Measurements from ENCODE around the gene MLKL.

DNA sequence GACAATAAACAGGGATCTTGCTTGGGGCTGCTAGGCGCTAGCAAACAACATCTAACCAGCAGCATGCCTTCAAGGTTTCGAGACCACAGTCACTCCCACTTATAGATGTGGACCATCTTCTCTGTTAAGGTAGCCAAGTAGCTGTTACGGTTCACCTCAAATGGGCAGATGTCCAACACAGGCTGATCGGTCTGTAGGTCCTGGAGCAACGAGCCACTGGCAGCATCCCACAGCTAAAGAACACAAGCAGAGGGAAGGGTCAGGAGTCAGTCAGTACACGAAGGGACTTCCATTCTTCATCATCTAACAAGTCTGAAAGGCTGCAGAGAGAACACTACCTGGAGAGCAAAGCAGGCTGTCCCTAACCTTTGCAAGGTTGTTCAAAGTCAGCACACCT lies 76.8 kb downstream of the MLKL start:
- TF ChIP-seq POLR2AphosphoS5 (IDR thresholded peaks at IDR 0.05; ENCODE audit: low read depth, low read length) (no peak), POU2F2 (IDR thresholded peaks at IDR 0.05; ENCODE audit: low read depth, low read length) (no peak)

Measured in GM12891 (cell line).